ENCODE measurements around the gene SDCCAG8.

The SDCCAG8 gene

GRCh38 chr1:243508303-243508713, 252.5 kb downstream of the SDCCAG8 start:
- DNase-seq (ENCODE audit: extremely low spot score) = no peak
- ChIA-PET POLR2A (no interaction called here), CTCF (no interaction called here)
- no peak for TF ChIP-seq LEF1 (IDR thresholded peaks at IDR 0.05; ENCODE audit: borderline replicate concordance)

- CTCF ChIA-PET = no interaction called here
- TF ChIP-seq ARNT (IDR thresholded peaks at IDR 0.05) (no peak), TARDBP (IDR thresholded peaks at IDR 0.05) (no peak), LEF1 (IDR thresholded peaks at IDR 0.05; ENCODE audit: borderline replicate concordance) (no peak), CTBP1 (IDR thresholded peaks at IDR 0.05; ENCODE audit: borderline replicate concordance) (no peak), ELF4 (IDR thresholded peaks at IDR 0.05) (no peak), FOXM1 (IDR thresholded peaks at IDR 0.05; ENCODE audit: borderline replicate concordance) (no peak), HDGF (IDR thresholded peaks at IDR 0.05; ENCODE audit: borderline replicate concordance) (no peak), PKNOX1 (IDR thresholded peaks at IDR 0.05) (no peak), FOXA1 (IDR thresholded peaks at IDR 0.05) (no peak), SUZ12 (IDR thresholded peaks at IDR 0.05) (no peak), FOXK2 (IDR thresholded peaks at IDR 0.05) (no peak)
- POLR2A ChIA-PET = no interaction called here
- no peak for DNase-seq (ENCODE audit: extremely low spot score)
Measured at GRCh38 chr1:243508943-243509342, 253.1 kb downstream of the SDCCAG8 start.

GRCh38 chr1:243510928-243511327, 255.1 kb downstream of the SDCCAG8 start:
- TF ChIP-seq ARNT (IDR thresholded peaks at IDR 0.05) (no peak), FOXM1 (IDR thresholded peaks at IDR 0.05; ENCODE audit: borderline replicate concordance) (no peak), SUZ12 (IDR thresholded peaks at IDR 0.05) (no peak), PKNOX1 (IDR thresholded peaks at IDR 0.05) (no peak), LEF1 (IDR thresholded peaks at IDR 0.05; ENCODE audit: borderline replicate concordance) (no peak), SP1 (IDR thresholded peaks at IDR 0.05) (no peak), CTBP1 (IDR thresholded peaks at IDR 0.05; ENCODE audit: borderline replicate concordance) (no peak), FOXA1 (IDR thresholded peaks at IDR 0.05) (no peak), NFRKB (IDR thresholded peaks at IDR 0.05) (no peak), L3MBTL2 (conservative IDR thresholded peaks at IDR 0.05) (no peak), TARDBP (IDR thresholded peaks at IDR 0.05) (no peak), FOXK2 (IDR thresholded peaks at IDR 0.05) (no peak), HDGF (IDR thresholded peaks at IDR 0.05; ENCODE audit: borderline replicate concordance) (no peak), ZNF384 (IDR thresholded peaks at IDR 0.05) (no peak), BHLHE40 (IDR thresholded peaks at IDR 0.05; ENCODE audit: borderline replicate concordance) (no peak)
- DNase-seq (ENCODE audit: extremely low spot score) = no peak
- ChIA-PET POLR2A (no interaction called here), CTCF (no interaction called here)

GRCh38 chr1:243513726-243514491, 258.1 kb downstream of the SDCCAG8 start:
- POLR2A ChIA-PET = no interaction called here
- TF ChIP-seq FOXA1 (IDR thresholded peaks at IDR 0.05) (no peak), L3MBTL2 (conservative IDR thresholded peaks at IDR 0.05) (no peak), ARNT (IDR thresholded peaks at IDR 0.05) (no peak), TARDBP (IDR thresholded peaks at IDR 0.05) (no peak), SUZ12 (IDR thresholded peaks at IDR 0.05) (no peak), ZNF384 (IDR thresholded peaks at IDR 0.05) (no peak), CTBP1 (IDR thresholded peaks at IDR 0.05; ENCODE audit: borderline replicate concordance) (no peak), LEF1 (IDR thresholded peaks at IDR 0.05; ENCODE audit: borderline replicate concordance) (no peak), FOXM1 (IDR thresholded peaks at IDR 0.05; ENCODE audit: borderline replicate concordance) (no peak), HDGF (IDR thresholded peaks at IDR 0.05; ENCODE audit: borderline replicate concordance) (no peak), BHLHE40 (IDR thresholded peaks at IDR 0.05; ENCODE audit: borderline replicate concordance) (no peak), PKNOX1 (IDR thresholded peaks at IDR 0.05) (no peak), NFRKB (IDR thresholded peaks at IDR 0.05) (no peak), SP1 (IDR thresholded peaks at IDR 0.05) (no peak), ELF4 (IDR thresholded peaks at IDR 0.05) (no peak), FOXK2 (IDR thresholded peaks at IDR 0.05) (no peak)
- DNase-seq (ENCODE audit: extremely low spot score) = no peak
- CTCF ChIA-PET = no interaction called here

- TF ChIP-seq ZNF384 (IDR thresholded peaks at IDR 0.05) = no peak
- no peak for TF ChIP-seq HDGF (IDR thresholded peaks at IDR 0.05; ENCODE audit: borderline replicate concordance)
- no peak for TF ChIP-seq NFRKB (IDR thresholded peaks at IDR 0.05)
- no peak for TF ChIP-seq BHLHE40 (IDR thresholded peaks at IDR 0.05; ENCODE audit: borderline replicate concordance)
- DNase-seq (ENCODE audit: extremely low spot score) = no peak
- CTCF ChIA-PET = no interaction called here
- POLR2A ChIA-PET = no interaction called here
Measured at GRCh38 chr1:243514927-243515326, 259.1 kb downstream of the SDCCAG8 start.

GRCh38 chr1:243520831-243521230, 265.0 kb downstream of the SDCCAG8 start:
- POLR2A ChIA-PET = no interaction called here
- no peak for TF ChIP-seq SP1 (IDR thresholded peaks at IDR 0.05)
- TF ChIP-seq ZNF384 (IDR thresholded peaks at IDR 0.05) = no peak
- TF ChIP-seq FOXM1 (IDR thresholded peaks at IDR 0.05; ENCODE audit: borderline replicate concordance) = no peak
- no peak for TF ChIP-seq FOXA1 (IDR thresholded peaks at IDR 0.05)
- TF ChIP-seq TARDBP (IDR thresholded peaks at IDR 0.05) = no peak
- CTCF ChIA-PET = no interaction called here
- no peak for DNase-seq (ENCODE audit: extremely low spot score)

GRCh38 chr1:243523766-243524165, 267.9 kb downstream of the SDCCAG8 start:
- TF ChIP-seq NFRKB (IDR thresholded peaks at IDR 0.05) (no peak), SUZ12 (IDR thresholded peaks at IDR 0.05) (no peak), CTBP1 (IDR thresholded peaks at IDR 0.05; ENCODE audit: borderline replicate concordance) (no peak), LEF1 (IDR thresholded peaks at IDR 0.05; ENCODE audit: borderline replicate concordance) (no peak), HDGF (IDR thresholded peaks at IDR 0.05; ENCODE audit: borderline replicate concordance) (no peak), FOXM1 (IDR thresholded peaks at IDR 0.05; ENCODE audit: borderline replicate concordance) (no peak), BHLHE40 (IDR thresholded peaks at IDR 0.05; ENCODE audit: borderline replicate concordance) (no peak), SP1 (IDR thresholded peaks at IDR 0.05) (no peak), PKNOX1 (IDR thresholded peaks at IDR 0.05) (no peak), L3MBTL2 (conservative IDR thresholded peaks at IDR 0.05) (no peak), ZNF384 (IDR thresholded peaks at IDR 0.05) (no peak), ARNT (IDR thresholded peaks at IDR 0.05) (no peak), TARDBP (IDR thresholded peaks at IDR 0.05) (no peak), FOXA1 (IDR thresholded peaks at IDR 0.05) (no peak)
- no peak for DNase-seq (ENCODE audit: extremely low spot score)
- CTCF ChIA-PET = no interaction called here
- POLR2A ChIA-PET = no interaction called here
